Measurements from ENCODE around the gene AFF3. TPM values are rescaled to one million over a fixed set of nuclear protein-coding genes. Genes with fewer than 3 reads are reported as not detected.

The AFF3 gene
- total and polyA plus RNA-seq, 4 donors: 0.48 to 5.3 (median 2.3) TPM

GRCh38 chr2:99652862-99653261 is 489.5 kb downstream of the AFF3 start:
- H3K4me1 ChIP-seq (ENCODE audit: control insufficient read depth in 4 of 4, insufficient read depth in 4 of 4, low read length in 3 of 4): no peaks in the 10 kb centered on the region
- H3K27me3 ChIP-seq (ENCODE audit: control insufficient read depth in 4 of 4, insufficient read depth in 4 of 4, low read length in 3 of 4): no peaks in the 10 kb centered on the region
- no peak overlapping the region for H3K4me3 ChIP-seq (ENCODE audit: low read depth in 1 of 3, low read length in 3 of 3)
- H3K36me3 ChIP-seq (ENCODE audit: control insufficient read depth in 4 of 4, insufficient read depth in 3 of 4, low read depth in 1 of 4, low read length in 3 of 4): no peaks in the 10 kb centered on the region
- TF ChIP-seq RAD21 (IDR thresholded peaks at IDR 0.05): no peak
- TF ChIP-seq, protein P1, sequence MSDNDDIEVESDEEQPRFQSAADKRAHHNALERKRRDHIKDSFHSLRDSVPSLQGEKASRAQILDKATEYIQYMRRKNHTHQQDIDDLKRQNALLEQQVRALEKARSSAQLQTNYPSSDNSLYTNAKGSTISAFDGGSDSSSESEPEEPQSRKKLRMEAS (IDR thresholded peaks at IDR 0.05): no peak
- no peak for TF ChIP-seq YY1 (IDR thresholded peaks at IDR 0.05)
- TF ChIP-seq SP1 (IDR thresholded peaks at IDR 0.05): no peak
- no peak for TF ChIP-seq FOXA1 (IDR thresholded peaks at IDR 0.05)
- no peak for TF ChIP-seq TAF1 (conservative IDR thresholded peaks at IDR 0.05)
- 94% methylated on average over 8 of the region's 8 CpGs for WGBS
- no peak overlapping the region for H3K27ac ChIP-seq (ENCODE audit: low read depth in 1 of 2, low read length in 2 of 2)
- H3K9ac ChIP-seq (ENCODE audit: low read depth in 1 of 2, low read length in 2 of 2): no peak overlapping the region
- no peaks in the 10 kb centered on the region for H3K9me3 ChIP-seq (ENCODE audit: control insufficient read depth in 4 of 4, low read length in 3 of 4)
- DNase-seq (ENCODE audit: low spot score): no peak

DNA sequence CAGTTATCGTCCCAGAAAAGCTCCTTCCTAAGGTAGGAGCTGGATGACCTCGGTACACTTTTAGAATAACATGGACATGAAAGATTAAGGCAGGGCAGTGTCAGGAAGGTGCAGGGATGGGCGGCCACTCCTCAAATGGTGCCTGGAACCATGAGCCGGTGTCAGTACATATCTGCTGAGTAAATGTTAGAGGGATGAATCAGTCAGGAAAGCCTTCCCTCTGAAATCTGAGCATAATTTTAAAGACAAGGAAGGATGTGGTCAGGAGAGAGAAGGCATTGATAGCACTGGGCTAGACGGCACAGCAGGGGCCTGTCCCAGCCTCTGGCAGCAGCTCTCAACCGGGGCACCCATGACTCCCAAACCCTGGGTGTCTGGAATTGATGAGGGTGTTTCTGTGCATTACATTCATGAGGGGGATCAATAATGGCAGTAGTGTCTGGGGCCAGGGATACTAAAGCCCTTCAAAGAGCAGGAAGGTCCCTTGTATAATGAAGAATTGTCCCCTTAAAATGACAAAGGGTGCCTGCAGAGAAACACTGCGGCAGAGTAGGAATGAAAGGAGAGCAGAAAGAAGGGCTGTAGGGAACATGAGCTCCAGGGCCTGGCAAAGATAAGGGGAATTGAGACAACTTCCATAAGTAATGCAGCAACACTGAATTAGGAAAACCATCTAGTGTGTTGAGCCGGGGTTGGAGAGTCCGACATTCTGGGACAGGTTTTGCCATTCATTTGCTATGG is 490.3 kb downstream of the AFF3 start:
- Histone ChIP-seq H3K9me3 (ENCODE audit: control insufficient read depth in 4 of 4, low read length in 3 of 4) (no peaks in the 10 kb centered on the region), H3K27ac (ENCODE audit: low read depth in 1 of 2, low read length in 2 of 2) (no peak overlapping the region), H3K4me3 (ENCODE audit: low read depth in 1 of 3, low read length in 3 of 3) (no peak overlapping the region), H3K4me1 (ENCODE audit: control insufficient read depth in 4 of 4, insufficient read depth in 4 of 4, low read length in 3 of 4) (no peaks in the 10 kb centered on the region), H3K36me3 (ENCODE audit: control insufficient read depth in 4 of 4, insufficient read depth in 3 of 4, low read depth in 1 of 4, low read length in 3 of 4) (no peaks in the 10 kb centered on the region), H3K9ac (ENCODE audit: low read depth in 1 of 2, low read length in 2 of 2) (no peak overlapping the region), H3K27me3 (ENCODE audit: control insufficient read depth in 4 of 4, insufficient read depth in 4 of 4, low read length in 3 of 4) (no peaks in the 10 kb centered on the region)
- TF ChIP-seq JUND (IDR thresholded peaks at IDR 0.05): no peak
- TF ChIP-seq, protein P2, sequence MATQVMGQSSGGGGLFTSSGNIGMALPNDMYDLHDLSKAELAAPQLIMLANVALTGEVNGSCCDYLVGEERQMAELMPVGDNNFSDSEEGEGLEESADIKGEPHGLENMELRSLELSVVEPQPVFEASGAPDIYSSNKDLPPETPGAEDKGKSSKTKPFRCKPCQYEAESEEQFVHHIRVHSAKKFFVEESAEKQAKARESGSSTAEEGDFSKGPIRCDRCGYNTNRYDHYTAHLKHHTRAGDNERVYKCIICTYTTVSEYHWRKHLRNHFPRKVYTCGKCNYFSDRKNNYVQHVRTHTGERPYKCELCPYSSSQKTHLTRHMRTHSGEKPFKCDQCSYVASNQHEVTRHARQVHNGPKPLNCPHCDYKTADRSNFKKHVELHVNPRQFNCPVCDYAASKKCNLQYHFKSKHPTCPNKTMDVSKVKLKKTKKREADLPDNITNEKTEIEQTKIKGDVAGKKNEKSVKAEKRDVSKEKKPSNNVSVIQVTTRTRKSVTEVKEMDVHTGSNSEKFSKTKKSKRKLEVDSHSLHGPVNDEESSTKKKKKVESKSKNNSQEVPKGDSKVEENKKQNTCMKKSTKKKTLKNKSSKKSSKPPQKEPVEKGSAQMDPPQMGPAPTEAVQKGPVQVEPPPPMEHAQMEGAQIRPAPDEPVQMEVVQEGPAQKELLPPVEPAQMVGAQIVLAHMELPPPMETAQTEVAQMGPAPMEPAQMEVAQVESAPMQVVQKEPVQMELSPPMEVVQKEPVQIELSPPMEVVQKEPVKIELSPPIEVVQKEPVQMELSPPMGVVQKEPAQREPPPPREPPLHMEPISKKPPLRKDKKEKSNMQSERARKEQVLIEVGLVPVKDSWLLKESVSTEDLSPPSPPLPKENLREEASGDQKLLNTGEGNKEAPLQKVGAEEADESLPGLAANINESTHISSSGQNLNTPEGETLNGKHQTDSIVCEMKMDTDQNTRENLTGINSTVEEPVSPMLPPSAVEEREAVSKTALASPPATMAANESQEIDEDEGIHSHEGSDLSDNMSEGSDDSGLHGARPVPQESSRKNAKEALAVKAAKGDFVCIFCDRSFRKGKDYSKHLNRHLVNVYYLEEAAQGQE (IDR thresholded peaks at IDR 0.05): no peak
- TF ChIP-seq, protein P1 (IDR thresholded peaks at IDR 0.05): no peak
- no peak for TF ChIP-seq EGR1 (IDR thresholded peaks at IDR 0.05; ENCODE audit: low read depth in 2 of 2)
- no peak for TF ChIP-seq HNF4G (IDR thresholded peaks at IDR 0.05)
- no peak for TF ChIP-seq HNF4A (conservative IDR thresholded peaks at IDR 0.05)
- no peak for TF ChIP-seq CTCF (IDR thresholded peaks at IDR 0.05; ENCODE audit: low read depth, low read length, missing input control)
- no peak for TF ChIP-seq GABPA (IDR thresholded peaks at IDR 0.05 in 1 of 2, conservative IDR thresholded peaks at IDR 0.05 in 1 of 2)
- TF ChIP-seq, protein P3, sequence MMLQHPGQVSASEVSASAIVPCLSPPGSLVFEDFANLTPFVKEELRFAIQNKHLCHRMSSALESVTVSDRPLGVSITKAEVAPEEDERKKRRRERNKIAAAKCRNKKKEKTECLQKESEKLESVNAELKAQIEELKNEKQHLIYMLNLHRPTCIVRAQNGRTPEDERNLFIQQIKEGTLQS (IDR thresholded peaks at IDR 0.05): no peak
- TF ChIP-seq RAD21 (IDR thresholded peaks at IDR 0.05): no peak
- no peak for TF ChIP-seq RXRA (IDR thresholded peaks at IDR 0.05)
- 92% methylated on average over 9 of the region's 9 CpGs for WGBS
- no peak for DNase-seq (ENCODE audit: low spot score)

All from liver (tissue), 9 donors.